ENCODE data around the gene SPSB1.

Gene SPSB1

GRCh38 chr1:9347095-9347850, 54.6 kb downstream of the SPSB1 start:
- TF ChIP-seq MAX (IDR thresholded peaks at IDR 0.05) (no peak), CREB1 (IDR thresholded peaks at IDR 0.05; ENCODE audit: low read depth) (no peak), TCF12 (IDR thresholded peaks at IDR 0.05; ENCODE audit: low read depth) (no peak), TEAD4 (IDR thresholded peaks at IDR 0.05) (no peak), FOXM1 (IDR thresholded peaks at IDR 0.05; ENCODE audit: borderline replicate concordance, low read depth) (no peak), NFIC (IDR thresholded peaks at IDR 0.05) (no peak), YY1 (IDR thresholded peaks at IDR 0.05; ENCODE audit: low read depth) (no peak), TAF1 (IDR thresholded peaks at IDR 0.05; ENCODE audit: low read depth) (no peak), ZBTB7A (IDR thresholded peaks at IDR 0.05; ENCODE audit: low read depth) (no peak), EP300 (IDR thresholded peaks at IDR 0.05; ENCODE audit: borderline replicate concordance) (no peak), RAD21 (IDR thresholded peaks at IDR 0.05; ENCODE audit: low read depth) (no peak), EGR1 (IDR thresholded peaks at IDR 0.05) (no peak), CEBPB (IDR thresholded peaks at IDR 0.05) (no peak)
- TF ChIP-seq, protein P1, sequence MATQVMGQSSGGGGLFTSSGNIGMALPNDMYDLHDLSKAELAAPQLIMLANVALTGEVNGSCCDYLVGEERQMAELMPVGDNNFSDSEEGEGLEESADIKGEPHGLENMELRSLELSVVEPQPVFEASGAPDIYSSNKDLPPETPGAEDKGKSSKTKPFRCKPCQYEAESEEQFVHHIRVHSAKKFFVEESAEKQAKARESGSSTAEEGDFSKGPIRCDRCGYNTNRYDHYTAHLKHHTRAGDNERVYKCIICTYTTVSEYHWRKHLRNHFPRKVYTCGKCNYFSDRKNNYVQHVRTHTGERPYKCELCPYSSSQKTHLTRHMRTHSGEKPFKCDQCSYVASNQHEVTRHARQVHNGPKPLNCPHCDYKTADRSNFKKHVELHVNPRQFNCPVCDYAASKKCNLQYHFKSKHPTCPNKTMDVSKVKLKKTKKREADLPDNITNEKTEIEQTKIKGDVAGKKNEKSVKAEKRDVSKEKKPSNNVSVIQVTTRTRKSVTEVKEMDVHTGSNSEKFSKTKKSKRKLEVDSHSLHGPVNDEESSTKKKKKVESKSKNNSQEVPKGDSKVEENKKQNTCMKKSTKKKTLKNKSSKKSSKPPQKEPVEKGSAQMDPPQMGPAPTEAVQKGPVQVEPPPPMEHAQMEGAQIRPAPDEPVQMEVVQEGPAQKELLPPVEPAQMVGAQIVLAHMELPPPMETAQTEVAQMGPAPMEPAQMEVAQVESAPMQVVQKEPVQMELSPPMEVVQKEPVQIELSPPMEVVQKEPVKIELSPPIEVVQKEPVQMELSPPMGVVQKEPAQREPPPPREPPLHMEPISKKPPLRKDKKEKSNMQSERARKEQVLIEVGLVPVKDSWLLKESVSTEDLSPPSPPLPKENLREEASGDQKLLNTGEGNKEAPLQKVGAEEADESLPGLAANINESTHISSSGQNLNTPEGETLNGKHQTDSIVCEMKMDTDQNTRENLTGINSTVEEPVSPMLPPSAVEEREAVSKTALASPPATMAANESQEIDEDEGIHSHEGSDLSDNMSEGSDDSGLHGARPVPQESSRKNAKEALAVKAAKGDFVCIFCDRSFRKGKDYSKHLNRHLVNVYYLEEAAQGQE (IDR thresholded peaks at IDR 0.05; ENCODE audit: low read depth), result no peak
- TF ChIP-seq, protein P2, sequence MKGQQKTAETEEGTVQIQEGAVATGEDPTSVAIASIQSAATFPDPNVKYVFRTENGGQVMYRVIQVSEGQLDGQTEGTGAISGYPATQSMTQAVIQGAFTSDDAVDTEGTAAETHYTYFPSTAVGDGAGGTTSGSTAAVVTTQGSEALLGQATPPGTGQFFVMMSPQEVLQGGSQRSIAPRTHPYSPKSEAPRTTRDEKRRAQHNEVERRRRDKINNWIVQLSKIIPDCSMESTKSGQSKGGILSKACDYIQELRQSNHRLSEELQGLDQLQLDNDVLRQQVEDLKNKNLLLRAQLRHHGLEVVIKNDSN (IDR thresholded peaks at IDR 0.05), result no peak

- TF ChIP-seq CREB1 (IDR thresholded peaks at IDR 0.05; ENCODE audit: low read depth) (no peak), TEAD4 (IDR thresholded peaks at IDR 0.05) (no peak), NFIC (IDR thresholded peaks at IDR 0.05) (no peak), ZBTB7A (IDR thresholded peaks at IDR 0.05; ENCODE audit: low read depth) (no peak), EGR1 (IDR thresholded peaks at IDR 0.05) (no peak), YY1 (IDR thresholded peaks at IDR 0.05; ENCODE audit: low read depth) (no peak)
- TF ChIP-seq, protein P1 (IDR thresholded peaks at IDR 0.05; ENCODE audit: low read depth), result no peak
- TF ChIP-seq, protein P2 (IDR thresholded peaks at IDR 0.05), result no peak
Measured at GRCh38 chr1:9349331-9349851, 56.7 kb downstream of the SPSB1 start.

- TF ChIP-seq TAF1 (IDR thresholded peaks at IDR 0.05; ENCODE audit: low read depth) (no peak), EGR1 (IDR thresholded peaks at IDR 0.05) (no peak), FOXM1 (IDR thresholded peaks at IDR 0.05; ENCODE audit: borderline replicate concordance, low read depth) (no peak), CEBPB (IDR thresholded peaks at IDR 0.05) (no peak), EP300 (IDR thresholded peaks at IDR 0.05; ENCODE audit: borderline replicate concordance) (no peak), CREB1 (IDR thresholded peaks at IDR 0.05; ENCODE audit: low read depth) (no peak), NFIC (IDR thresholded peaks at IDR 0.05) (no peak), RAD21 (IDR thresholded peaks at IDR 0.05; ENCODE audit: low read depth) (no peak), MAX (IDR thresholded peaks at IDR 0.05) (no peak), TEAD4 (IDR thresholded peaks at IDR 0.05) (no peak), TCF12 (IDR thresholded peaks at IDR 0.05; ENCODE audit: low read depth) (no peak), ZBTB7A (IDR thresholded peaks at IDR 0.05; ENCODE audit: low read depth) (no peak), YY1 (IDR thresholded peaks at IDR 0.05; ENCODE audit: low read depth) (no peak)
- TF ChIP-seq, protein P1 (IDR thresholded peaks at IDR 0.05; ENCODE audit: low read depth), result no peak
- TF ChIP-seq, protein P2 (IDR thresholded peaks at IDR 0.05), result no peak
Measured at GRCh38 chr1:9350013-9350908, 57.6 kb downstream of the SPSB1 start.
